Measurements from ENCODE around the gene KHDRBS2. TPM values are rescaled to one million over a fixed set of nuclear protein-coding genes. Genes with fewer than 3 reads are reported as not detected.

The KHDRBS2 gene
- total RNA-seq, 1 donor from 2014 or later, result 0.12 TPM

- no peak for ATAC-seq
Measured at GRCh38 chr6:62009445-62009844, 276.6 kb downstream of the KHDRBS2 start.

- ATAC-seq, result no peak
Measured at GRCh38 chr6:61989616-61990015, 296.4 kb downstream of the KHDRBS2 start.

GRCh38 chr6:61980622-61981021 is 305.4 kb downstream of the KHDRBS2 start:
- no peak for ATAC-seq

GRCh38 chr6:61977947-61978346 is 308.1 kb downstream of the KHDRBS2 start:
- no peak for ATAC-seq

GRCh38 chr6:61977099-61977498 is 308.9 kb downstream of the KHDRBS2 start:
- no peak for ATAC-seq

- no peak for ATAC-seq
Measured at GRCh38 chr6:61959196-61959595, 326.8 kb downstream of the KHDRBS2 start.

DNA sequence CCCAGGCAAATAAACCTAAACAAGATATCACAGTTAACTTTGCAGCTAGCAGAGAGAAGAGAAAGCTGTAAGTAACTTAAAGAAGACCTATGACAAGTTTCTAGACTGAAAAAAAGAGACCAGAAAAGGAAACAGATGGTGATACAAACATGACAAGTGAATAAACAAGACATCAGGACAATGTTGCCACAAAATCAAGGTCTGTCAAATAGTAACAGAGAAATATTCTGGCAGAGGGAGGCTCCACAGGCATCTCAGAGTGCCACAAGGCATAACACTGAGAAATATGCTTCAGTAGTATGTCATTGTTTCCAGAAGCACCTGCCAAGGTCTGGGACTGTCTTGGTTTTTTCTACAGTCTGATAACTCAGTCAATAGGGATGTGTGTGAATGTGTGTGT is 332.2 kb downstream of the KHDRBS2 start:
- ATAC-seq, result no peak

DNA sequence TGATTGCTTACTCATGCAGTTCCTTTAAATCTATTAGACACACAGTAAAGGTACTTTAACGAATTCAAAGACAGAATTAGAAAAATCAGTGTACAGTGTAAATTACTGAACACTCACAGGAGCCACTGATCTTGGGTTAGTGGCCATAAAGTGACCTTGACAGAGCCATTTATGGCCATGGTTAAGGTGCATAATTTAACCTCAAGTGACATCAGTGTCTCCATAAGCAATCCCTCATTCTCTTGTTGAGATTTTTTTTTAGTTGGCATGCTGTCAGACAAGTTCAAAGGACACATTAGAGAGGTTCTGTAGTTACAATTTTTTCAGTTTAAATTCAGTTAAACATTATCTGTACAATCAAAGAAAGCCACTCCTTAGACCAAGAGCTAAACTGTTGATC is 334.4 kb downstream of the KHDRBS2 start:
- no peak for ATAC-seq

DNA sequence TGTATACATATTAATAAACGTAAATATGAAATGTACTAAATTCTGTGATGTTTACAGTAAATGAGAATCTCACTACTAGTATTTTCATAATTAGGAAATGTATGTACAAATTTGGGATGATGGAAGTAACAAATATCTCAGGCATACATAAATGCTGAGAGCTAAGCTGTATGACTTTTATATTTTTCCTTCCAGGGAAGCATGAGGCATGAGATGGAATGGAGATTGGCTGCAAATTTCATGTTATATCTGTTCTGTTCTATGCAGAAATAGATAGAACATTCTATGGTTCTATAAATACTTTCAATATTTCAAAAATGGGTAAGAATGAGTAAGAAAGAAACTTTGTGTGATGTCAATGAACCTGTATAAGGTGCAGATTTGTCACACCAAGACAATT is 335.2 kb downstream of the KHDRBS2 start:
- ATAC-seq, result no peak

DNA sequence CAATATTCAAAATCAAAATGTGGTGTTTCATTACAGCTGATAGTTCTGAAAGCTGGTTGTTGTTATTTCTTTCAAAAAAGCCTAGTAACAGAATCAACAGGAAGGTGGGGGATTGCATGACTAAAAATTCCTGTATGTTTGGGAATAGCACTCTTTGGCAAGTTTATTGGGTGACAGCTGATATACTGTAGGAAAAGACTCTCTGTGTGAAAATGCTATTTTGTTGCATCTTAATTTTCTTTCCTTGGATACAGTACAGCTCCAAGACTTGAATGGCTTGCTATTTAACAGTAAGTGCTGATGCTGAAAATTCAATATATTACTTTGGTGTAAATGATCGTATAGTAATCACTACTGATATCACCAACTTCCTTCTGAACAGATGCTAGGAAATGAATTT is 336.1 kb downstream of the KHDRBS2 start:
- no peak for ATAC-seq

DNA sequence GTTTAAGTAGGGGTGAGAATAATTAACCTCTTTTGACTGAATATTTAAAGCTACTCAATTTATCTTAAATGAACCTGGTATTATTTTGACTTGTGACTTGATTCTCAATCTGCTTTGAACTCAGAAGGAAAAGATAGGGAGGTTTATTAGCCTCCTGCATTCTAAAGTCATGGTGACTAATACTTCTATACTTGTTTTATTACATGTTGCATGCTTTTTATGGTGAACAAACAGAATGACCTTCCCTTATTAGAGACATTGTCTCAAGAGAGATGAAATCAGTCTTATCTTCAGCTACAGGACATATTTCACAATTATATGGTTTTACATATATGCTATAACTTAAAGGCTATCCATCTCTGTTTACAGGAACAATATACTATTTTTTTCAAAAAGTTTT is 336.9 kb downstream of the KHDRBS2 start:
- no peak for ATAC-seq

GRCh38 chr6:61947311-61947947 is 338.6 kb downstream of the KHDRBS2 start:
- ATAC-seq, result no peak

DNA sequence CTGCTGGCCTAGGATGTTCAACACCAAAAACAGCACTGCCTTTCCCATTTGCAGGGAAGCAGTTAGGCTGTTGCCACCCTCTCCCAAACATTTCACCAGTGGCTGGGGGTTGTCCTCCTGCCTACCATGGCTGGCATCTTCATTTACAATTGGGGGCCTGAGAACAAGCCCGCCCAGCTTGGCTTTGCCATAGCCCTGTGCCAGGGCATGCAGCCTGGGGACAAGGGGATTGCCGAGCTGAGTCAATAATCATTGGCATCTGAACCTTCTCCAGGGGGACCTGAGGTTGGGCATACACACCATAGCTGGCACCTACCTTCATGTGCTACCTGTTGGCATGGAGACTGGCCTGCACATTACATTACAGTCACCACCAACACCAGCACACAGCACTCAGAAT is 345.1 kb downstream of the KHDRBS2 start:
- no peak for ATAC-seq

GRCh38 chr6:61935242-61935846 is 350.7 kb downstream of the KHDRBS2 start:
- no peak for ATAC-seq

DNA sequence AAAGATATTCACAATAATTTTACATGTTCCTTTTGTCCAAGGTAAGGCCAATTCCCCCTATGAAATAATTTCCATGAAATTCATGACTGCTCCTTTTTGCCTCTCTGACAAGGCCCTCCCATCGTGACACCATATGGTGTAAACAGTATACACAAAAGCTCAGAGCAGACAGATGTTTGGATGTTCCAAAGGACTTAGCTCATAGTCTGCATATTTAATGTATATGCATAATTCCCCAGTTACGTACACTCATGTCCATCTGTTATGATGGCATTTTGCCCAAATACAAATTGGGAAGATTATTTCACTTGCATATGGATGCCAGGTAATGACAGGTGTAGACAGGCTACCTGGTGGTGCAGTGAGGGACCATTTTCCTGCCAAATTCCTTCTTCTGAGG is 376.5 kb downstream of the KHDRBS2 start:
- ATAC-seq, result no peak

DNA sequence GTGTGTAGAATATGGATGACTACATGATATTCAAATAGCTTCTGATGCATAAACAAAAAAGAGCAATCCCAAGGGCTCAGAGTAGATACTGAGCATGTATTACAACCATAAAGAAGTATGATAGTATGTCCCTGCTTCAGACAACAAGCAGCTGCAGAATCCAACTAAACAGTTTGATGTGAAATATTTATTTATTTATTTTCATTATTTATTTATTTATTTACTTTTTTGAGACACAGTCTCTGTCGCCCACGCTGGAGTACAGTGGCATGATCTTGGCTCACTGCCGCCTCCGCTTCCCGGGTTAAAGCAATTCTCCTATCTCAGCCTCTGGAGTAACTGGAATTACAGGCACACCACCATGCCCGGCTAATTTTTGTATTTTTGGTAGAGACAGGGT is 384.3 kb downstream of the KHDRBS2 start:
- ATAC-seq, result no peak

DNA sequence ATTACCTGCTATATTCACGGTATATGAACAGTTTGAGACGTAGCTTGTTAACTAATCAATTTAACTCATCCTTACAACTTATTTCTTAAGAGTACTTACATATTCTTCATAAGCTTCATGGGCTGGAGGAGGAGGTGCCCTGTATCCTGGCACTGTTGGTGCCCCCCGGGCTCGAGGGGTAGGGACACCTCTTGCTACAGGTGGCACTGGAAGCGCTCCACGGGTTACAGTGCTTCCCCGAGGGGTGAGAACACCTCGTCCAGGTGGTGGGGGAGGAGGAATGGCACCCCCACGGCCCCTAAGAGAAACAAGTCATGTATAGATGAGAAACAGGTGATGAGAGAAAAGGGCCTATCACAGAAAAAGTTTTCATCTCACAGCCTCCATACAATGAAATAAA is 391.5 kb downstream of the KHDRBS2 start:
- no peak for ATAC-seq

- ATAC-seq, result no peak
Measured at GRCh38 chr6:61887423-61887822, 398.6 kb downstream of the KHDRBS2 start.

DNA sequence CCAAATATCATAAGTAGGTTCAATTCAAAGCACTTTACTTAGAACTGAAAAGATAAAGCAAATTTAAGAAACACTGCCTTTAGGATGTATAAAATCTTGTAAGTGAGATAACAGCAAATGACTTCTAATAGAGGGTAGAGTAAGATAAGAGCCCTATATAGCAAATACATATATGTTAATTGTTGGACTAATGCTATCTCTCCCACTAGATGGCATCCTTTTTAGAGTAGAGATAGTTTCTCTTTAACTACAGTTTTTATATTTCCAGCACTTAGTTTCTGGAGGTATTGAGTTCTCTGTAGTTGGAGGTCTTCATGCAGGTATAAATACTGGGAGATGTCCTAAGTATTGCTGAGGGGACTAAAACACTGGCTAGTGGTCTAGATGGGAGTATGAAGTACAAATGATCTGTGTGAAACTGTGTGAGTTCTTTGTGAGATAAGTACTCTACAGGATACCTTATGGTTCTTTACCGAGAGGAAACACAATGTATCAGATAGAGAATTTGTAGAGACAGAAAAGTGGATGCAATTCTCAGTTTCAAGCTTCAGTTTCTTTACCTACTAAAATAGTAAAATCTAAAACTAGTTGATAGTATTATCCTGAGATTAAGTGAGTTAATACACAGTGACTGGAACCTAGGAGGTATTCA is 399.3 kb downstream of the KHDRBS2 start:
- no peak for ATAC-seq

- no peak for ATAC-seq
Measured at GRCh38 chr6:61869632-61870400, 416.2 kb downstream of the KHDRBS2 start.

DNA sequence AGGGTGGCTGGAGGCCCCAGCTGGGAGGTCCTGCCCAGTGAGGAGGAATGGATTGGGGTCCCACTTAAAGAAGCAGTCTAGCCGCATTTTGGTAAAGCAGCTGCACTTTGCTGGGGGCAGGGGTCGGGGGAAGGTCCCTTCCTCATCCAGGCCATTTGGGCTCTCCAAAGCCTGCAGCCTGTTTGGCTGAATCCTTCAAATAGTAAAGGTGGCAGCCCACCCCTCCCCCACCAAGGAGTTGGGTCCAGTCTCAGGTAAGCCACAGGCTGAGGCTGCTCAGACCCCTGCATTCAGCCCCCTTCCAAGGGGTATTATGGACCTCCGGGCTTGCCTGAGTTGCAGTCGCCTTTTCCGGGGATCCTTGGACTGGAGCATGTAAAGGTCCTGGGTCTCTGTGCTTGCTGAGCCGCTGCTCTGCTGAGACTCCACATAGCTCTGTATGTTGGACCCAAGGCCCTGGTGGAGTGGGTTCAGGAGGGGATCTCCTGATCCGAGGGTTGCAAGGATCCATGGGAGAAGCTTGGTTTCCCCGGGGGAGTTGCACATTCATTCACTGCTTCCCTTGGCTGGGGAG is 417.4 kb downstream of the KHDRBS2 start:
- no peak for ATAC-seq

DNA sequence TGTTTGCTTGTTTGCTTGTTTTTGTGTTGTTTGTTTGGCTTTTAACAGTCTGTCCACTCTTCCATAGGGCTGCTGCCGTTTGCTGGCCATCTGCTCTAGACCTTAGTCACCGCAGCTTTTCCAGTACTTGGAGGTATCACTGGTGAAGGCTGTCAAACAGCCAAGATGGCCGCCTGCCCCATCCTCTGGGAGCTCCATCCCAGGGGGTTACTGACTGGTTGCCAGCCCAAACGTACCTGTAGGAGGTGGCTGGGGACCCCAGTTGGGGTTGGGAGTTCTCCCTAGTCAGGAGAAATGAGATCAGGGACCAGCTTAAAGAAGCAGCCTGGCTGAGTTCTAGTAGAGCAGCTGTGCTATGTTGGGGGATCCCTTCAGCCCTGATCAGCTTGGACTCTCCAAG is 418.4 kb downstream of the KHDRBS2 start:
- no peak for ATAC-seq

- no peak for ATAC-seq
Measured at GRCh38 chr6:61857541-61857940, 428.5 kb downstream of the KHDRBS2 start.
